Mucosa of rectum (tissue), 2 donors: ENCODE results near the gene ZSCAN20.

ENCODE experiments used
- H3K27ac ChIP-seq, 2 donors: one replicate each; pipeline ENCODE4 v1.7.0; 2013; ENCODE audit warnings: inconsistent platforms in 2 of 2, low read depth in 2 of 2, low read length in 2 of 2
- H3K27me3 ChIP-seq, 2 donors: one replicate each; pipeline ENCODE4 v1.7.0; 2013; ENCODE audit warnings: low read length in 2 of 2; ENCODE audit not compliant: control insufficient read depth in 2 of 2, insufficient read depth in 2 of 2
- H3K36me3 ChIP-seq, 2 donors: one replicate each; pipeline ENCODE4 v1.7.0; 2013; ENCODE audit warnings: low read length in 2 of 2; ENCODE audit not compliant: control insufficient read depth in 2 of 2, insufficient read depth in 2 of 2
- H3K4me1 ChIP-seq, 2 donors: one replicate each; pipeline ENCODE4 v1.7.0; 2013; ENCODE audit warnings: low read length in 2 of 2, mild to moderate bottlenecking in 1 of 2; ENCODE audit not compliant: control insufficient read depth in 2 of 2, insufficient read depth in 2 of 2
- H3K4me3 ChIP-seq, 2 donors: one replicate each; pipeline ENCODE4 v1.7.0; 2013; ENCODE audit warnings: low read length in 2 of 2
- H3K9ac ChIP-seq, 2 donors: one replicate each; pipeline ENCODE4 v1.7.0; 2013; ENCODE audit warnings: low read length in 2 of 2, low read depth in 1 of 2, mild to moderate bottlenecking in 1 of 2
- H3K9me3 ChIP-seq, 2 donors: one replicate each; pipeline ENCODE4 v1.7.0; 2013; ENCODE audit warnings: low read length in 2 of 2; ENCODE audit not compliant: control insufficient read depth in 2 of 2
- donor health status: healthy.
- donor health status: Normal muscosa, but diverticular disease.

Gene ZSCAN20

GRCh38 chr1:33524586-33524985 lies 52.1 kb downstream of the ZSCAN20 start:
- Histone ChIP-seq H3K27ac (no peak overlapping the region), H3K9ac (no peak overlapping the region), H3K36me3 (no peaks in the 10 kb centered on the region), H3K27me3 (no peaks in the 10 kb centered on the region), H3K4me1 (no peaks in the 10 kb centered on the region), H3K4me3 (no peak overlapping the region), H3K9me3 (no peaks in the 10 kb centered on the region)

- no peaks in the 10 kb centered on the region for H3K27me3 ChIP-seq
- H3K27ac ChIP-seq: no peak overlapping the region
- H3K4me3 ChIP-seq: no peak overlapping the region
- no peaks in the 10 kb centered on the region for H3K36me3 ChIP-seq
- no peaks in the 10 kb centered on the region for H3K9me3 ChIP-seq
- H3K9ac ChIP-seq: no peak overlapping the region
- no peaks in the 10 kb centered on the region for H3K4me1 ChIP-seq
Observed at GRCh38 chr1:33527934-33528333, 55.5 kb downstream of the ZSCAN20 start.

- Histone ChIP-seq H3K27ac (no peak overlapping the region), H3K36me3 (no peaks in the 10 kb centered on the region), H3K4me1 (no peaks in the 10 kb centered on the region), H3K9me3 (no peaks in the 10 kb centered on the region), H3K27me3 (no peaks in the 10 kb centered on the region), H3K9ac (no peak overlapping the region), H3K4me3 (no peak overlapping the region)
Observed at GRCh38 chr1:33529957-33530356, 57.5 kb downstream of the ZSCAN20 start.

GRCh38 chr1:33532250-33532649 lies 59.8 kb downstream of the ZSCAN20 start:
- Histone ChIP-seq H3K36me3 (no peaks in the 10 kb centered on the region), H3K27me3 (no peaks in the 10 kb centered on the region), H3K4me1 (no peaks in the 10 kb centered on the region), H3K9ac (no peak overlapping the region), H3K4me3 (no peak overlapping the region), H3K27ac (no peak overlapping the region), H3K9me3 (no peaks in the 10 kb centered on the region)

- H3K27me3 ChIP-seq: no peaks in the 10 kb centered on the region
- no peak overlapping the region for H3K9ac ChIP-seq
- H3K9me3 ChIP-seq: no peaks in the 10 kb centered on the region
- no peaks in the 10 kb centered on the region for H3K36me3 ChIP-seq
- no peak overlapping the region for H3K27ac ChIP-seq
- no peaks in the 10 kb centered on the region for H3K4me1 ChIP-seq
- H3K4me3 ChIP-seq: no peak overlapping the region
Observed at GRCh38 chr1:33532936-33533335, 60.5 kb downstream of the ZSCAN20 start.

- Histone ChIP-seq H3K4me3 (no peak overlapping the region), H3K36me3 (no peaks in the 10 kb centered on the region), H3K9ac (no peak overlapping the region), H3K4me1 (no peaks in the 10 kb centered on the region), H3K9me3 (no peaks in the 10 kb centered on the region), H3K27ac (no peak overlapping the region), H3K27me3 (no peaks in the 10 kb centered on the region)
Observed at GRCh38 chr1:33535334-33535733, 62.9 kb downstream of the ZSCAN20 start.

GRCh38 chr1:33537885-33538284 lies 65.4 kb downstream of the ZSCAN20 start:
- Histone ChIP-seq H3K4me3 (no peak overlapping the region), H3K27me3 (no peaks in the 10 kb centered on the region), H3K27ac (no peak overlapping the region), H3K9me3 (no peaks in the 10 kb centered on the region), H3K36me3 (no peaks in the 10 kb centered on the region), H3K9ac (no peak overlapping the region), H3K4me1 (no peaks in the 10 kb centered on the region)

- Histone ChIP-seq H3K27ac (no peak overlapping the region), H3K9ac (no peak overlapping the region), H3K36me3 (no peaks in the 10 kb centered on the region), H3K4me1 (no peaks in the 10 kb centered on the region), H3K27me3 (no peaks in the 10 kb centered on the region), H3K4me3 (no peak overlapping the region), H3K9me3 (no peaks in the 10 kb centered on the region)
Observed at GRCh38 chr1:33541966-33542365, 69.5 kb downstream of the ZSCAN20 start.
